Measurements from ENCODE around the gene RNASE11. TPM values are rescaled to one million over a fixed set of nuclear protein-coding genes. Genes with fewer than 3 reads are reported as not detected.

Gene RNASE11
- not detected for total RNA-seq

- H3K27me3 Mint-ChIP-seq (ENCODE audit: low read depth): peaks cover 7% of the 10 kb centered on the region
Measured at GRCh38 chr14:20587489-20588154, at the start of gene RNASE11. RNASE11 (minus strand) TSS chr14:20588001.

GRCh38 chr14:20632831-20633691 is 45.3 kb upstream of the RNASE11 start:
- no peaks in the 10 kb centered on the region for H3K36me3 Mint-ChIP-seq (ENCODE audit: insufficient read depth)
- H3K27me3 Mint-ChIP-seq (ENCODE audit: low read depth): peaks cover 39% of the 10 kb centered on the region
- peaks cover 39% of the 10 kb centered on the region for H3K4me1 Mint-ChIP-seq (ENCODE audit: low read depth)
- peak overlapping the region; percentile 82 for H3K4me3 Mint-ChIP-seq
- peaks cover 6% of the 10 kb centered on the region for H3K9me3 Mint-ChIP-seq
- DNase-seq (peak; percentile 51), ATAC-seq (peak; percentile 74 to 75)

More at GRCh38 chr14:20587489-20588154, at the start of gene RNASE11:
- ATAC-seq (no peak), DNase-seq (no peak)
- Mint-ChIP-seq H3K4me1 (ENCODE audit: low read depth) (no peaks in the 10 kb centered on the region), H3K4me3 (no peak within 1 kb of the TSS), H3K36me3 (ENCODE audit: insufficient read depth) (peaks cover 1% of the 10 kb centered on the region), H3K9me3 (peaks cover 10% of the 10 kb centered on the region)

- H3K9me3 Mint-ChIP-seq: peaks cover 6% of the 10 kb centered on the region
- peaks cover 45% of the 10 kb centered on the region for H3K4me1 Mint-ChIP-seq (ENCODE audit: low read depth)
- H3K4me3 Mint-ChIP-seq: peak overlapping the region; percentile 82
- ATAC-seq: peak; percentile 16
- H3K36me3 Mint-ChIP-seq (ENCODE audit: insufficient read depth): no peaks in the 10 kb centered on the region
- no peak for DNase-seq
- peaks cover 45% of the 10 kb centered on the region for H3K27me3 Mint-ChIP-seq (ENCODE audit: low read depth)
Measured at GRCh38 chr14:20632448-20632830, 44.6 kb upstream of the RNASE11 start.

- Mint-ChIP-seq H3K4me3 (peak overlapping the region; percentile 82), H3K27me3 (ENCODE audit: low read depth) (peaks cover 50% of the 10 kb centered on the region), H3K9me3 (peaks cover 6% of the 10 kb centered on the region), H3K4me1 (ENCODE audit: low read depth) (peaks cover 50% of the 10 kb centered on the region), H3K36me3 (ENCODE audit: insufficient read depth) (no peaks in the 10 kb centered on the region)
- ATAC-seq: peak in 1 of 2 donors; percentile 3
- no peak for DNase-seq
Measured at GRCh38 chr14:20631880-20632389, 44.1 kb upstream of the RNASE11 start.

- Mint-ChIP-seq H3K9me3 (peaks cover 6% of the 10 kb centered on the region), H3K4me3 (peak overlapping the region; percentile 82), H3K27me3 (ENCODE audit: low read depth) (peaks cover 49% of the 10 kb centered on the region), H3K4me1 (ENCODE audit: low read depth) (peaks cover 56% of the 10 kb centered on the region), H3K36me3 (ENCODE audit: insufficient read depth) (no peaks in the 10 kb centered on the region)
- ATAC-seq (peak in 1 of 2 donors; percentile 27), DNase-seq (peak; percentile 51)
Measured at GRCh38 chr14:20631023-20631879, 43.5 kb upstream of the RNASE11 start.

GRCh38 chr14:20630340-20631022 is 42.7 kb upstream of the RNASE11 start:
- Mint-ChIP-seq H3K36me3 (ENCODE audit: insufficient read depth) (no peaks in the 10 kb centered on the region), H3K4me1 (ENCODE audit: low read depth) (peaks cover 63% of the 10 kb centered on the region), H3K4me3 (peak overlapping the region; percentile 70), H3K27me3 (ENCODE audit: low read depth) (peaks cover 52% of the 10 kb centered on the region), H3K9me3 (peaks cover 6% of the 10 kb centered on the region)
- DNase-seq: no peak
- ATAC-seq: peak; percentile 23 to 29

- Mint-ChIP-seq H3K36me3 (ENCODE audit: insufficient read depth) (no peaks in the 10 kb centered on the region), H3K4me3 (no peak overlapping the region), H3K4me1 (ENCODE audit: low read depth) (peaks cover 77% of the 10 kb centered on the region), H3K9me3 (no peaks in the 10 kb centered on the region), H3K27me3 (ENCODE audit: low read depth) (peaks cover 54% of the 10 kb centered on the region)
- ATAC-seq: no peak
- no peak for DNase-seq
Measured at GRCh38 chr14:20628063-20628854, 40.5 kb upstream of the RNASE11 start.

- peaks cover 54% of the 10 kb centered on the region for H3K27me3 Mint-ChIP-seq (ENCODE audit: low read depth)
Measured at GRCh38 chr14:20627346-20628027, 39.7 kb upstream of the RNASE11 start.

GRCh38 chr14:20626274-20626673 is 38.5 kb upstream of the RNASE11 start:
- Mint-ChIP-seq H3K4me3 (no peak overlapping the region), H3K27me3 (ENCODE audit: low read depth) (peaks cover 55% of the 10 kb centered on the region), H3K9me3 (no peaks in the 10 kb centered on the region), H3K4me1 (ENCODE audit: low read depth) (peaks cover 71% of the 10 kb centered on the region), H3K36me3 (ENCODE audit: insufficient read depth) (no peaks in the 10 kb centered on the region)
- ATAC-seq (peak in 1 of 2 donors; percentile 13), DNase-seq (no peak)

More at GRCh38 chr14:20627346-20628027, 39.7 kb upstream of the RNASE11 start:
- no peaks in the 10 kb centered on the region for H3K36me3 Mint-ChIP-seq (ENCODE audit: insufficient read depth)
- no peaks in the 10 kb centered on the region for H3K9me3 Mint-ChIP-seq
- H3K4me3 Mint-ChIP-seq: no peak overlapping the region
- peaks cover 78% of the 10 kb centered on the region for H3K4me1 Mint-ChIP-seq (ENCODE audit: low read depth)
- DNase-seq (no peak), ATAC-seq (peak; percentile 45 to 54)

- Mint-ChIP-seq H3K27me3 (ENCODE audit: low read depth) (peaks cover 47% of the 10 kb centered on the region), H3K4me1 (ENCODE audit: low read depth) (peaks cover 61% of the 10 kb centered on the region), H3K9me3 (no peaks in the 10 kb centered on the region), H3K4me3 (peak overlapping the region; percentile 74), H3K36me3 (ENCODE audit: insufficient read depth) (no peaks in the 10 kb centered on the region)
- ATAC-seq (peak; percentile 20 to 36), DNase-seq (peak; percentile 26)
Measured at GRCh38 chr14:20624495-20625070, 36.8 kb upstream of the RNASE11 start.

- ATAC-seq (no peak), DNase-seq (no peak)
- Mint-ChIP-seq H3K9me3 (no peaks in the 10 kb centered on the region), H3K27me3 (ENCODE audit: low read depth) (peaks cover 50% of the 10 kb centered on the region), H3K36me3 (ENCODE audit: insufficient read depth) (no peaks in the 10 kb centered on the region), H3K4me1 (ENCODE audit: low read depth) (peaks cover 59% of the 10 kb centered on the region), H3K4me3 (peak overlapping the region; percentile 74)
Measured at GRCh38 chr14:20623798-20624197, 36.0 kb upstream of the RNASE11 start.

GRCh38 chr14:20622816-20623291 is 35.1 kb upstream of the RNASE11 start:
- DNase-seq (no peak), ATAC-seq (no peak)
- Mint-ChIP-seq H3K27me3 (ENCODE audit: low read depth) (peaks cover 45% of the 10 kb centered on the region), H3K36me3 (ENCODE audit: insufficient read depth) (no peaks in the 10 kb centered on the region), H3K9me3 (no peaks in the 10 kb centered on the region), H3K4me3 (peak overlapping the region; percentile 67), H3K4me1 (ENCODE audit: low read depth) (peaks cover 54% of the 10 kb centered on the region)
